Stomach (tissue), 9 donors: ENCODE measurements around the gene HOOK2. TPM values are rescaled to one million over a fixed set of nuclear protein-coding genes. Genes with fewer than 3 reads are reported as not detected.
A peak's percentile ranks its signal among the peaks of the same experiment; 100 is the strongest.

ENCODE experiments used
- DNase-seq, 2 donors: peaks; one replicate each; pipeline versions ENCODE4 v3.0.0 to v3.0.0-alpha.2; 2013 to 2019
- H3K27ac ChIP-seq, 5 donors: fragments of 200-600 bp in 4 of 5; sonication (generic) in 4 of 5; one replicate each; pipeline ENCODE4 v1.5.1; 2013 to 2019; ENCODE audit warnings: mild to moderate bottlenecking in 1 of 5, moderate library complexity in 1 of 5
- H3K27me3 ChIP-seq, 3 donors: fragments of 200-600 bp; sonication (generic); one replicate each; pipeline ENCODE4 v1.5.1; 2017 to 2019; ENCODE audit warnings: mixed run types in 1 of 3
- H3K36me3 ChIP-seq, 4 donors: fragments of 200-600 bp; sonication (generic); 1 replicate in 3 of 4; 2 replicates in 1 of 4; pipeline ENCODE4 v1.5.1; 2016 to 2019
- H3K4me1 ChIP-seq, 4 donors: fragments of 200-600 bp; sonication (generic); one replicate each; pipeline ENCODE4 v1.5.1; 2016 to 2019
- H3K4me3 ChIP-seq, 4 donors: fragments of 200-600 bp; sonication (generic) in 3 of 4; one replicate each; pipeline ENCODE4 v1.5.1; 2016 to 2019; ENCODE audit warnings: mild to moderate bottlenecking in 1 of 4
- H3K9me3 ChIP-seq, 4 donors: fragments of 200-600 bp; sonication (generic); one replicate each; pipeline ENCODE4 v1.5.1; 2016 to 2019
- CTCF ChIP-seq, 7 experiments: fragments of 450-650 bp in 4 of 7; fragments of 200-600 bp in 3 of 7; sonication (generic) in 3 of 7; IDR thresholded peaks; one replicate each; pipeline ENCODE4 v1.5.1; 2016 to 2019; ENCODE audit warnings: antibody characterized with exemption in 7 of 7, control low read depth in 2 of 7, mild to moderate bottlenecking in 1 of 7
- EP300 ChIP-seq: sonication (generic); formaldehyde crosslinking; IDR thresholded peaks from one replicate; pipeline ENCODE4 v1.6.1; 2017; ENCODE audit warnings: antibody characterized with exemption
- POLR2A ChIP-seq, 4 donors: fragments of 450-650 bp; IDR thresholded peaks; one replicate each; pipeline ENCODE4 v1.6.1; 2016; ENCODE audit warnings: antibody characterized with exemption in 4 of 4, control low read depth in 2 of 4, mild to moderate bottlenecking in 1 of 4, moderate library complexity in 1 of 4
- POLR2AphosphoS5 ChIP-seq, 3 donors: sonication (generic); formaldehyde crosslinking; IDR thresholded peaks; one replicate each; pipeline ENCODE4 v1.6.1; 2016; ENCODE audit warnings: antibody characterized with exemption in 3 of 3
- WGBS, 5 donors: extraction: QIAGEN DNeasy Blood & Tissue Kit in 3 of 5; methylation state at CpG; one replicate each; pipeline versions ENCODE4 v1.1.5 to v1.1.7; 2013 to 2018; 5-methylcytosine and 5-hydroxymethylcytosine counted together
- intact Hi-C: fragments of 100-400 bp; cut with DNase I; formaldehyde crosslinking; loops from one replicate; pipeline ENCODE4 v1.15.1; 2023; ENCODE audit warnings: low total_unique reads
- polyA plus RNA-seq, 3 donors: library from polyadenylated mRNA; stranded (reverse); fragments of 200-250 nt; gene quantifications; one replicate each; pipeline ENCODE4 v1.2.3, GENCODE V29; 2013
- total RNA-seq, 5 donors: library from RNA; depleted of rRNA; stranded (reverse); fragments of >200 nt; gene quantifications; one replicate each; pipeline versions ENCODE4 v1.1.0 to v1.2.3, GENCODE V29; 2014 to 2016
- donor health status: healthy with polysubstance abuse.
- donor health status: Bipolar disorder and iron deficiency.
- donor health status: healthy.

The HOOK2 gene
- total and polyA plus RNA-seq, 8 donors, result 30.1 to 797 (median 70.4) TPM

- H3K27ac ChIP-seq, result peak overlapping the region in 4 of 5 donors; percentile 44 to 78 (median 66)
- H3K4me1 ChIP-seq, result peaks cover 0 to 18% (median 15%) of the 10 kb centered on the region in 4 donors
- no peak for TF ChIP-seq EP300
- no peak for TF ChIP-seq POLR2A (IDR thresholded peaks at IDR 0.05)
- TF ChIP-seq POLR2AphosphoS5 (IDR thresholded peaks at IDR 0.05), result peak in 2 of 3 donors; percentile 16 to 58
- peak in 6 of 7 experiments; percentile 32 to 94 (median 80) for TF ChIP-seq CTCF (IDR thresholded peaks at IDR 0.05)
- no peaks in the 10 kb centered on the region for H3K27me3 ChIP-seq
- intact Hi-C loops, result loop anchor here (5.0 kb wide), 1 partner anchor 36 kb away; the partner anchor contains the start of genes PRDX2 and THSD8
- H3K36me3 ChIP-seq, result peaks cover 14 to 73% (median 56%) of the 10 kb centered on the region in 4 donors
- peak; percentile 93 to 95 for DNase-seq
- peak overlapping the region; percentile 30 to 53 (median 42) for H3K4me3 ChIP-seq
- no peaks in the 10 kb centered on the region for H3K9me3 ChIP-seq
- 6 to 81% (median 40%) methylated on average over 10 to 30 of the region's 30 CpGs for WGBS, 5 donors
Measured at GRCh38 chr19:12766051-12766521, 9.3 kb downstream of the HOOK2 start.

GRCh38 chr19:12764698-12765097 lies 10.7 kb downstream of the HOOK2 start:
- H3K4me1 ChIP-seq, result peaks cover 0 to 13% (median 12%) of the 10 kb centered on the region in 4 donors
- peaks cover 14 to 59% (median 43%) of the 10 kb centered on the region in 4 donors for H3K36me3 ChIP-seq
- H3K27me3 ChIP-seq, result no peaks in the 10 kb centered on the region
- TF ChIP-seq POLR2AphosphoS5 (IDR thresholded peaks at IDR 0.05) (no peak), EP300 (no peak), CTCF (IDR thresholded peaks at IDR 0.05) (no peak), POLR2A (IDR thresholded peaks at IDR 0.05) (no peak)
- no peaks in the 10 kb centered on the region for H3K9me3 ChIP-seq
- no peak for DNase-seq
- intact Hi-C loops, result loop anchor here (5.0 kb wide), 2 partner anchors 38 to 83 kb away; partner anchors contain the start of genes PRDX2 and THSD8
- H3K27ac ChIP-seq, result no peak overlapping the region
- 95 to 98% (median 97%) methylated on average over 9 to 16 of the region's 16 CpGs for WGBS, 5 donors
- H3K4me3 ChIP-seq, result no peak overlapping the region

DNA sequence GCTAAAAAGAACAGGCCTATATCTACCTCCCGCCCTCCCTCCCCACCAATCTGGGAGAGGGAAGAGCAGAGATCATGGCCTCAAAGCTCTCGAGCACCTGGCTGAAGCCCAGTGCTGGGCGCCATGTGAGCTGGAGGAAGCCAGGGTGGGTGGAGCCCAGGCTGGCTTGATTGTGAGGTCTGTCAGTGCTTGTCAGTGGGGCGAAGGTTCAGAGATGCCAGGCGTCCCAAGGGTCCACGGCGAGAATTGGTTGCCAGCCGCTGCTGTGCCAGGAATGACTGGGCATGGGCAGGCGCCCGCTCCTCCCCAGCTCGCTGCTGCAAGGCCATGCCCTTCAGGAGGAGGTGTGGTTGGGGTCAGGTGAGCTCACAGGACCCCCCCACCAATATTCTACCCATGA lies 12.3 kb downstream of the HOOK2 start:
- WGBS, 5 donors, result 91 to 95% (median 92%) methylated on average over 11 of the region's 11 CpGs
- TF ChIP-seq EP300 (no peak), CTCF (IDR thresholded peaks at IDR 0.05) (no peak), POLR2AphosphoS5 (IDR thresholded peaks at IDR 0.05) (no peak), POLR2A (IDR thresholded peaks at IDR 0.05) (no peak)
- no peak for DNase-seq
- intact Hi-C loops, result loop anchor here (5.0 kb wide), 1 partner anchor 84 kb away; no protein-coding TSS in a partner anchor
- H3K4me1 ChIP-seq, result peaks cover under 1 to 13% (median 12%) of the 10 kb centered on the region in 4 donors
- no peak overlapping the region for H3K4me3 ChIP-seq
- H3K27ac ChIP-seq, result no peak overlapping the region
- H3K9me3 ChIP-seq, result no peaks in the 10 kb centered on the region
- peaks cover 14 to 52% (median 37%) of the 10 kb centered on the region in 4 donors for H3K36me3 ChIP-seq
- no peaks in the 10 kb centered on the region for H3K27me3 ChIP-seq

- H3K4me1 ChIP-seq, result peaks cover 9 to 13% (median 12%) of the 10 kb centered on the region in 4 donors
- peaks cover 0 to 5% (median 0%) of the 10 kb centered on the region in 3 donors for H3K27me3 ChIP-seq
- TF ChIP-seq EP300, result no peak
- no peak for TF ChIP-seq POLR2AphosphoS5 (IDR thresholded peaks at IDR 0.05)
- no peak for TF ChIP-seq CTCF (IDR thresholded peaks at IDR 0.05)
- no peak for TF ChIP-seq POLR2A (IDR thresholded peaks at IDR 0.05)
- no peak overlapping the region for H3K27ac ChIP-seq
- WGBS, 5 donors, result 78 to 85% (median 80%) methylated on average over 6 of the region's 6 CpGs
- no peaks in the 10 kb centered on the region for H3K9me3 ChIP-seq
- H3K4me3 ChIP-seq, result no peak overlapping the region
- intact Hi-C loops, result loop anchor here (5.0 kb wide), 1 partner anchor 88 kb away; no protein-coding TSS in a partner anchor
- DNase-seq, result no peak
- peaks cover 14 to 25% (median 24%) of the 10 kb centered on the region in 4 donors for H3K36me3 ChIP-seq
Measured at GRCh38 chr19:12759686-12760085, 15.7 kb downstream of the HOOK2 start.
